Measurements from ENCODE around the gene C2CD4C.
"Not testable (repeated sequence)": the region's sequence is repeated elsewhere in the genome, so short reads cannot be mapped to it uniquely, and the experiment has no call there.

Gene C2CD4C

GRCh38 chr19:403221-404027 lies 5.5 kb downstream of the C2CD4C start:
- Histone ChIP-seq H3K9ac (ENCODE audit: low read length in 2 of 2) (no peak overlapping the region), H3K4me1 (ENCODE audit: control insufficient read depth, insufficient read depth, low read length) (peaks cover 4% of the 10 kb centered on the region)

DNA sequence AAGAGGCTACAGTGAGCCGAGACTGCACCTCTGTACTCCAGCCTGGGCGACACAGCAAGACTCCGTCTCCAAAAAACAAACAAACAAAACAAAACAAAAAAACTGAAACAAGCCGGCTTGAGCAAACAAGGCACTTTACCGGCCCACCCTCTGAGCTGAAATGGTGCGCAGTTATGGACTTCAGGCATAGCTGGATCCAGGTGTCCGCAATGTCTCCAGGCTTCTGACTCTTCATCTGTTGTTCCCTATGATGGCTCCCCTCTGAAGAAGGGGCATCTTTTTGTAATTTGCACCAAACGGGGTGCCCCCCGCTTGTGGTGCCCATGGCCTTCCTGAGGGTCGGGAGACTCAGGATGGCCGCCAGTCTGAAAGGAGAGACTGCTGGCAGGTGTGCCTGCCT lies 6.2 kb downstream of the C2CD4C start:
- Histone ChIP-seq H3K9ac (ENCODE audit: low read length in 2 of 2) (no peak overlapping the region), H3K27me3 (ENCODE audit: control insufficient read depth in 1 of 2, insufficient read depth in 2 of 2, low read length in 2 of 2) (peaks cover 37 to 47% of the 10 kb centered on the region in 2 donors)

More at GRCh38 chr19:403221-404027, 5.5 kb downstream of the C2CD4C start:
- Histone ChIP-seq H3K27me3 (ENCODE audit: control insufficient read depth in 1 of 2, insufficient read depth in 2 of 2, low read length in 2 of 2) (peaks cover 34 to 47% of the 10 kb centered on the region in 2 donors), H3K4me3 (ENCODE audit: low read length in 2 of 2) (no peak overlapping the region), H3K9me3 (ENCODE audit: control insufficient read depth in 2 of 2, low read length in 2 of 2) (no peaks in the 10 kb centered on the region), H3K27ac (ENCODE audit: low read length) (no peak overlapping the region), H3K36me3 (ENCODE audit: control insufficient read depth in 2 of 2, insufficient read depth in 2 of 2, low read length in 2 of 2) (no peaks in the 10 kb centered on the region)

DNA sequence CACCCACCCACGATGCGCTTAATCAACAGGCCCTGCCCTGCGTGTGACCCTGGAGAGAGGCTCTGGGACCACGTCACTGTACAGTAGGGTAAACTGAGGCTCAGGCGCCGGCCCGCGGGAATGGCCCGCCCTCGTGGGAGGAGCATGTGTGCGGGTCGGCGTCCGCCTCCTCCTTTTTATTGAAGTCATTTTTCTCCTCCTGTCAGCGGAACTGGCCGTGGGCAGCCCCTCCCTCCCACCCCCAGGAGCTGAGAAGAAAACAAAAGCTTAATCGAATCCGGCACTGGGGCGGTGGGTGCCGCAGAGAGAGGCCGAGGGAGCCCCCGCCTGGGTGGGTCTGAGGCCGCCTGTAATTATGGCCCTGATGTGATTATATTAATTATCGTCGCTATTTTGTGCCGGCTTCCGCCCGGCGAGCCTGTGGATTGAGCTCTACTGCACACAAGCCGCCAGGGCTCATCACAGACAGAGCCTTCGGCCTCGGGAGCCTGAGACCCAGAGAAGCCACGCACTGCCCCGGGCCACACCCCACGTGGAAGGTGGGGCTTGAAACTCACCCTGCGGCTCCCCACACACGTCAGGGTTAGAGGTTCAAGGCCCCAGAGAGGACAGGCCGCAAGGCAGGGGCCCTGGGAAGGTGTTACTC lies 7.0 kb downstream of the C2CD4C start:
- H3K4me3 ChIP-seq (ENCODE audit: low read length in 2 of 2), result no peak overlapping the region
- H3K27me3 ChIP-seq (ENCODE audit: control insufficient read depth in 1 of 2, insufficient read depth in 2 of 2, low read length in 2 of 2), result peaks cover 39 to 47% of the 10 kb centered on the region in 2 donors
- no peak overlapping the region for H3K9ac ChIP-seq (ENCODE audit: low read length in 2 of 2)
- peaks cover 3% of the 10 kb centered on the region for H3K4me1 ChIP-seq (ENCODE audit: control insufficient read depth, insufficient read depth, low read length)
- H3K9me3 ChIP-seq (ENCODE audit: control insufficient read depth in 2 of 2, low read length in 2 of 2), result no peaks in the 10 kb centered on the region
- no peak overlapping the region for H3K27ac ChIP-seq (ENCODE audit: low read length)
- H3K36me3 ChIP-seq (ENCODE audit: control insufficient read depth in 2 of 2, insufficient read depth in 2 of 2, low read length in 2 of 2), result no peaks in the 10 kb centered on the region

More for the DNA sequence above, 6.2 kb downstream of the C2CD4C start:
- no peaks in the 10 kb centered on the region for H3K9me3 ChIP-seq (ENCODE audit: control insufficient read depth in 2 of 2, low read length in 2 of 2)
- no peak overlapping the region for H3K4me3 ChIP-seq (ENCODE audit: low read length in 2 of 2)
- peaks cover 3% of the 10 kb centered on the region for H3K4me1 ChIP-seq (ENCODE audit: control insufficient read depth, insufficient read depth, low read length)
- H3K36me3 ChIP-seq (ENCODE audit: control insufficient read depth in 2 of 2, insufficient read depth in 2 of 2, low read length in 2 of 2), result no peaks in the 10 kb centered on the region
- no peak overlapping the region for H3K27ac ChIP-seq (ENCODE audit: low read length)

DNA sequence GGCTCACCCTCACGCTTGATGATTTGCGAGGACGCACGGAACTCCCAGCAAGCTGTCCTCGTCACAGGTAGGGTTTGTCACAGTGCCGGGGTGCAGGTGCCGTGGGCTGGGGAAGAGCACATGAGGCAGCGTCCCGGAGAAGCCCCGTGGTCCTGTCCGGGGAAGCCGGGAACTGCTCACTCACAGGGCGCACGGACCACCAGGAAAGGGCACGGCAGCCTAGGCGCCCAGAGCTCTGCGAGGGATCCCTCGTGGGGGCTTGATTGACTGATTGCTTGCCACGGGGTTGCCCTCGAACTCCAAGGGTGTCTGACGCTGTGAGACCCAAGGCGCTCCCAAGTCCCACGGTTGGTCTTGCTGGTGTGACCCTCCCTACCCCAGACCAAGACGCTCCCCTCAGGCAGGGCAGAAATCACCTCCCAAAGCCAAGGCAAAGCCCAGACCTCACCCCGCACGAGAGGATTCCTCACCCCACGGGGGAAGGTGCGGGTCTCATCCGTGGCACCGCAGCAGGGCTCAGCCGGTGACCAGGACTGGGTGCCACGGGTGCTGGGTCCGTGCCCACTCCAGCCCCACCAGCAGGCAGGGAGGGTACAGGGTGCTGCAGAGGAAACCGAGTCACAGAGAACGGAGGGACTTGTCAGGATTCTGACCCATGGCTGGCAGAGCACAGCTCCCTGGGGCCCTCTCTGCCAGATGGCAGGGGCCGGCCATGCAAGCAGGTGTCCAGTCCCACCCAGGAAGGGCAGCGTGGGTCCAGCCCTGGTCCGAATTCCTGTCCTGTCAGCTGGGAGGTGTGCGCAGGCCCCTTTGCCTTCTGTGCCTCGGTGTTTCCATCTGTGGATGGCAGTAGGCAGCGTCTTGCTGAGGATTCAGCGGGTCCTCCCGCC lies 7.7 kb downstream of the C2CD4C start:
- Histone ChIP-seq H3K27me3 (ENCODE audit: control insufficient read depth in 1 of 2, insufficient read depth in 2 of 2, low read length in 2 of 2) (peaks cover 36 to 47% of the 10 kb centered on the region in 2 donors), H3K36me3 (ENCODE audit: control insufficient read depth in 2 of 2, insufficient read depth in 2 of 2, low read length in 2 of 2) (no peaks in the 10 kb centered on the region), H3K9me3 (ENCODE audit: control insufficient read depth in 2 of 2, low read length in 2 of 2) (no peaks in the 10 kb centered on the region), H3K4me3 (ENCODE audit: low read length in 2 of 2) (no peak overlapping the region), H3K27ac (ENCODE audit: low read length) (no peak overlapping the region), H3K9ac (ENCODE audit: low read length in 2 of 2) (no peak overlapping the region), H3K4me1 (ENCODE audit: control insufficient read depth, insufficient read depth, low read length) (peaks cover 3% of the 10 kb centered on the region)

DNA sequence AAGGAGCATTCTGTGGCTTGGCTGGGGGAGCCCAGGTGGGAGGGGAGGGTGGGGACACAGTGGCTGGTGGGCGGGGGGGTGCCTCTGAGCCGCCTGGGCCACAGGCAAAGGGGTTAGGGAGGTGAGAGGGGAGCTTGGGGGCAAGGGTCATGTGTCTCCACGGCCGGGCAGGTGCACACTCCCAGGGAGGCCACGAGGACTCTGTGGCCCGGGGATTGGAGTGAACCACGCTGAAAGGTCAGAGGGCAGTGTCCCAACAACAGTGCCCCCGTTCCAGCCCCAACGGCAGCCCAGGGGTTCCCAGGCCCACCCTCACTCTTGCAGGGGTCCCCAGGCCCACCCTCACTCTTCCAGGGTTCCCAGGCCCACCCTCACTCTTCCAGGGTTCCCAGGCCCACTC lies 9.6 kb downstream of the C2CD4C start:
- Histone ChIP-seq H3K36me3 (ENCODE audit: control insufficient read depth in 2 of 2, insufficient read depth in 2 of 2, low read length in 2 of 2) (no peaks in the 10 kb centered on the region), H3K27me3 (ENCODE audit: control insufficient read depth in 1 of 2, insufficient read depth in 2 of 2, low read length in 2 of 2) (peaks cover 31 to 41% of the 10 kb centered on the region in 2 donors), H3K9me3 (ENCODE audit: control insufficient read depth in 2 of 2, low read length in 2 of 2) (no peaks in the 10 kb centered on the region), H3K27ac (ENCODE audit: low read length) (no peak overlapping the region), H3K4me1 (ENCODE audit: control insufficient read depth, insufficient read depth, low read length) (peaks cover 3% of the 10 kb centered on the region), H3K4me3 (ENCODE audit: low read length in 2 of 2) (no peak overlapping the region), H3K9ac (ENCODE audit: low read length in 2 of 2) (no peak overlapping the region)

DNA sequence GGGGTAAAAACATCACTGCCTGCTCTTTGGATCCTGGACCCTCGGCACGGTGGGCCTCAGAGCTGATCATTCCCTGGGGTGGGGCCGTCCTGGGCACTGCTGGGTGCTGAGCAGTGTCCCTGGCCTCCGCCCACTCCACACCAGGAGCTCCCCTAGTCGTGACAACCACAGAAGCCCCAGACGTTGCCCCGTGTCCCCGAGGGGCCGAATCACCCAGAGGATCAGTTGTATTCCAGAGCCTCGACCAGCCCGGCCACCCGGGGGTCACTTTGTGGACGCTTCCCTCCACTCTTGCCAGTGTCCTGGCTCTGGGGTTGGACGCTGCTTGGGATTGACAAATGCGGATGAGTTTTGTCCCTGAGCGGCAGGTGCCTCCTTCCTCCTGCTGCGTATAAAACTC lies 10.2 kb downstream of the C2CD4C start:
- Histone ChIP-seq H3K27ac (ENCODE audit: low read length) (no peak overlapping the region), H3K36me3 (ENCODE audit: control insufficient read depth in 2 of 2, insufficient read depth in 2 of 2, low read length in 2 of 2) (no peaks in the 10 kb centered on the region), H3K4me3 (ENCODE audit: low read length in 2 of 2) (no peak overlapping the region), H3K9ac (ENCODE audit: low read length in 2 of 2) (no peak overlapping the region), H3K9me3 (ENCODE audit: control insufficient read depth in 2 of 2, low read length in 2 of 2) (no peaks in the 10 kb centered on the region), H3K4me1 (ENCODE audit: control insufficient read depth, insufficient read depth, low read length) (peaks cover 3% of the 10 kb centered on the region), H3K27me3 (ENCODE audit: control insufficient read depth in 1 of 2, insufficient read depth in 2 of 2, low read length in 2 of 2) (peaks cover 31 to 41% of the 10 kb centered on the region in 2 donors)

DNA sequence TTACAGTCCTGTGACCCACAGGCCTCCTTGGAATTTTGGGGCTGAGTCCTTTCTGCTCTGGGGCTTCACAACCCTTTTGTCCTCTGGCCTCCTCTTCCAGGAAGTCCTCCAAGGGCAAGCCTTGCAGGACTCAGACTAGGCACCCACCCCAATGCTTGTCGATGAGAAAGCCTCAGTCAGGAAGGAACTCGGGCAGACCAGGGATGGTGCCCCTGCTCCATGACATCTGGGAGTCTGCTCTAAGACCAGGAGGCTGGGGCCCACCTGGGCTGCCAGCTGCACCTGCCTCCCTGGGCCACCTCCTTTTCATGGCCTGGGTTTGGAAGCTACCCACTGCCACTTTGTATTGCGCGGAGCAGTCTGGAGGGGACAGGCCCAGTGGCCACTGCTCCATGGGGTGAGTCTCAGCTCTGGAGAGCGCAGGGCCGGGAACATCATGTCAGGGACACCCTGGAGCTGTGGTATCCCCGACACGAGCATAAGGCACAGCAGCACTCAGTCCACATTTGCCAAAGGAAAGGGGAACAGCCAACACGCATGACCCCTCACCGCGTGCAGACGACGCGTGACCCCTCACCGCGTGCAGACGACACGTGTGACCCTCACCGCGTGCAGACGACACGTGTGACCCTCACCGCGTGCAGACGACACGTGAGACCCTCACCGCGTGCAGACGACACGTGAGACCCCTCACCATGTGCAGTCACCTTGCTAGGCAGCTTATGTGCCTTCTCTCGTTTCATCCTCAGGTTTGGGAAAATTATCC lies 10.8 kb downstream of the C2CD4C start:
- Histone ChIP-seq H3K36me3 (ENCODE audit: control insufficient read depth in 2 of 2, insufficient read depth in 2 of 2, low read length in 2 of 2) (no peaks in the 10 kb centered on the region), H3K27ac (ENCODE audit: low read length) (no peak overlapping the region), H3K4me1 (ENCODE audit: control insufficient read depth, insufficient read depth, low read length) (peaks cover 3% of the 10 kb centered on the region), H3K27me3 (ENCODE audit: control insufficient read depth in 1 of 2, insufficient read depth in 2 of 2, low read length in 2 of 2) (peaks cover 25 to 36% of the 10 kb centered on the region in 2 donors), H3K9ac (ENCODE audit: low read length in 2 of 2) (no peak overlapping the region), H3K9me3 (ENCODE audit: control insufficient read depth in 2 of 2, low read length in 2 of 2) (no peaks in the 10 kb centered on the region), H3K4me3 (ENCODE audit: low read length in 2 of 2) (no peak overlapping the region)

DNA sequence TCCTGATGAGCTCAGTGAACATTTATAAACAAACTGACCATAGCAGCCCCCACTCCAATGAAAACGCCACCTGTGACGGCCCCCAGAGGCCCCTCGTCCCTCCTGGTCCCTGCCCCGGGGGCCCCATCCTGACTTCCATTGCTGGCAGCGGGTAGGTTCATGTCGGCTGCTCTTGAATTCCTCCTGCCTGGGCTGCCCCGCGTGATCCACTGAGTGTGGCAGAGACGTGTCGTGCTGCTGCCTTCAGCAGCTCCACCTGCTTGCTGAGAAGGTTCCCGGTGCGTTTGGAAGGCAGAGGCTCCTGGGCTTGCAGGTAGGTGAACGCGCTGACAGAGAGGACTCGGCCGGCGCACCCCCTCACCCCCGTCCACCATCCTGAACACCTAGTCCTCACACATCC lies 11.6 kb downstream of the C2CD4C start:
- H3K36me3 ChIP-seq (ENCODE audit: control insufficient read depth in 2 of 2, insufficient read depth in 2 of 2, low read length in 2 of 2), result no peaks in the 10 kb centered on the region
- H3K27ac ChIP-seq (ENCODE audit: low read length), result no peak overlapping the region
- H3K27me3 ChIP-seq (ENCODE audit: control insufficient read depth in 1 of 2, insufficient read depth in 2 of 2, low read length in 2 of 2), result peaks cover 20 to 28% of the 10 kb centered on the region in 2 donors
- no peak overlapping the region for H3K4me3 ChIP-seq (ENCODE audit: low read length in 2 of 2)
- peaks cover 3% of the 10 kb centered on the region for H3K4me1 ChIP-seq (ENCODE audit: control insufficient read depth, insufficient read depth, low read length)
- H3K9ac ChIP-seq (ENCODE audit: low read length in 2 of 2), result no peak overlapping the region
- H3K9me3 ChIP-seq (ENCODE audit: control insufficient read depth in 2 of 2, low read length in 2 of 2), result no peaks in the 10 kb centered on the region

DNA sequence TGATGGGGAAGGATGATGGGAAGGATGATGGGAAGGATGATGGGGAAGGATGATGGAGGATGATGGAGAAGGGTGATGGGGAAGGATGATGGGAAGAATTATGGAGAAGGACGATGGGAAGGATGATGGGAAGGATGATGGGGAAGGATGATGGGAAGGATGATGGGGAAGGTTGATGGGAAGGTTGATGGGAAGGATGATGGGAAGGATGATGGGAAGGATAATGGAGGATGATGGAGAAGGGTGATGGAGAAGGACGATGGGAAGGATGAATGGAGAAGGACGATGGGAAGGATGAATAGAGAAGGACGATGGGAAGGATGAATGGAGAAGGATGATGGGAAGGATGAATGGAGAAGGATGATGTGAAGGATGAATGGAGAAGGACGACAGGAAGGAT lies 13.5 kb downstream of the C2CD4C start:
- no peak overlapping the region for H3K27ac ChIP-seq (ENCODE audit: low read length)
- H3K9me3 ChIP-seq (ENCODE audit: control insufficient read depth in 2 of 2, low read length in 2 of 2), result no peaks in the 10 kb centered on the region
- H3K4me1 ChIP-seq (ENCODE audit: control insufficient read depth, insufficient read depth, low read length), result no peaks in the 10 kb centered on the region
- no peak overlapping the region for H3K4me3 ChIP-seq (ENCODE audit: low read length in 2 of 2)
- H3K36me3 ChIP-seq (ENCODE audit: control insufficient read depth in 2 of 2, insufficient read depth in 2 of 2, low read length in 2 of 2), result no peaks in the 10 kb centered on the region
- H3K27me3 ChIP-seq (ENCODE audit: control insufficient read depth in 1 of 2, insufficient read depth in 2 of 2, low read length in 2 of 2), result peaks cover 10 to 16% of the 10 kb centered on the region in 2 donors
- no peak overlapping the region for H3K9ac ChIP-seq (ENCODE audit: low read length in 2 of 2)

DNA sequence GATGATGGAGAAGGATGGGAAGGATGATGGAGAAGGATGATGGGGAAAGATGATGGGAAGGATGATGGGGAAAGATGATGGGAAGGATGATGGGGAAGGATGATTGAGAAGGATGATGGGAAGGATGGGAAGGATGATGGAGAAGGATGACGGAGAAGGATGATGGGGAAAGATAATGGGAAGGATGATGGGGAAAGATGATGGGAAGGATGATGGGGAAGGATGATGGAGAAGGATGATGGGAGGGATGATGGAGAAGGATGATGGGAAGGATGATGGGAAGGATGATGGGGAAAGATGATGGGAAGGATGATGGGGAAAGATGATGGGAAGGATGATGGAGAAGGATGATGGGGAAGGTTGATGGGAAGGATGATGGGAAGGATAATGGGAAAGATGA lies 14.1 kb downstream of the C2CD4C start:
- H3K9me3 ChIP-seq (ENCODE audit: control insufficient read depth in 2 of 2, low read length in 2 of 2); H3K4me1 ChIP-seq (ENCODE audit: control insufficient read depth, insufficient read depth, low read length); H3K36me3 ChIP-seq (ENCODE audit: control insufficient read depth in 2 of 2, insufficient read depth in 2 of 2, low read length in 2 of 2); H3K4me3 ChIP-seq (ENCODE audit: low read length in 2 of 2); H3K27ac ChIP-seq (ENCODE audit: low read length); H3K9ac ChIP-seq (ENCODE audit: low read length in 2 of 2): not testable (repeated sequence)
- H3K27me3 ChIP-seq (ENCODE audit: control insufficient read depth in 1 of 2, insufficient read depth in 2 of 2, low read length in 2 of 2), result peaks cover 12 to 16% of the 10 kb centered on the region in 2 donors

All from stomach smooth muscle (tissue), 2 donors.